ENCODE measurements around the gene COA7. TPM values are rescaled to one million over a fixed set of nuclear protein-coding genes. Genes with fewer than 3 reads are reported as not detected.

COA7 gene
- total RNA-seq, 1 donor from 2014 or later = 12.0 TPM

DNA sequence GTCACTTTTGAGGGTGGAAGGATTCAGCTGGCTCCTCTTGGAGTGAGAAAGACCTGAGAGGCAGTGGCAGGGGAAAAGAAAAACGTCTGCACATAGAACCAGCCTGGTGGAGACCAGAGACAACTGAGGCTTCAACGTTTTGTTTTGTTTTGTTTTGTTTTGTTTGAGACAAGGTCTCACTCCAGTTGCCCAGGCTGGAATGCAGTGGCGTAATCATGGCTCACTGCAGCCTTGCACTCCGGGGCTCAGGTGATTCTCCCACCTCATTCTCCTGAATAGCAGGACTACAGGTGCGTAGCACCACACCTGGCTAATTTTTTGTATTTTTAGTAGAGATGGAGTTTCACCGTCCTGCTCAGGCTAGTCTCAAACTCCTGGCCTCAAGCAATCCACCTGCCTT is 52.9 kb downstream of the COA7 start:
- no peak overlapping the region for H3K9ac ChIP-seq (ENCODE audit: low read depth in 1 of 3, low read length in 3 of 3)
- H3K36me3 ChIP-seq (ENCODE audit: control insufficient read depth in 3 of 3, insufficient read depth in 3 of 3, low read length in 3 of 3) = no peaks in the 10 kb centered on the region
- no peaks in the 10 kb centered on the region for H3K4me1 ChIP-seq (ENCODE audit: control insufficient read depth in 3 of 3, insufficient read depth in 3 of 3, low read length in 3 of 3)
- no peaks in the 10 kb centered on the region for H3K9me3 ChIP-seq (ENCODE audit: control insufficient read depth in 3 of 3, low read length in 3 of 3)
- no peak overlapping the region for H3K4me3 ChIP-seq (ENCODE audit: low read length in 3 of 3)
- H3K27me3 ChIP-seq (ENCODE audit: control insufficient read depth in 3 of 3, insufficient read depth in 3 of 3, low read length in 3 of 3) = no peaks in the 10 kb centered on the region
- H3K27ac ChIP-seq (ENCODE audit: low read depth, low read length) = no peak overlapping the region

- no peak overlapping the region for H3K27ac ChIP-seq (ENCODE audit: low read depth, low read length)
- no peak overlapping the region for H3K9ac ChIP-seq (ENCODE audit: low read depth in 1 of 3, low read length in 3 of 3)
- no peaks in the 10 kb centered on the region for H3K36me3 ChIP-seq (ENCODE audit: control insufficient read depth in 3 of 3, insufficient read depth in 3 of 3, low read length in 3 of 3)
- H3K9me3 ChIP-seq (ENCODE audit: control insufficient read depth in 3 of 3, low read length in 3 of 3) = no peaks in the 10 kb centered on the region
- H3K4me1 ChIP-seq (ENCODE audit: control insufficient read depth in 3 of 3, insufficient read depth in 3 of 3, low read length in 3 of 3) = peaks cover 0 to 12% (median 5%) of the 10 kb centered on the region in 3 donors
- no peaks in the 10 kb centered on the region for H3K27me3 ChIP-seq (ENCODE audit: control insufficient read depth in 3 of 3, insufficient read depth in 3 of 3, low read length in 3 of 3)
- no peak overlapping the region for H3K4me3 ChIP-seq (ENCODE audit: low read length in 3 of 3)
These were observed 56.8 kb downstream of the COA7 start for GRCh38 chr1:52641307-52641706.

- peaks cover 0 to 12% (median 5%) of the 10 kb centered on the region in 3 donors for H3K4me1 ChIP-seq (ENCODE audit: control insufficient read depth in 3 of 3, insufficient read depth in 3 of 3, low read length in 3 of 3)
These were observed 57.5 kb downstream of the COA7 start for GRCh38 chr1:52640697-52641096.

GRCh38 chr1:52637946-52638345 is 60.2 kb downstream of the COA7 start:
- Histone ChIP-seq H3K4me3 (ENCODE audit: low read length in 3 of 3) (no peak overlapping the region), H3K27ac (ENCODE audit: low read depth, low read length) (no peak overlapping the region), H3K27me3 (ENCODE audit: control insufficient read depth in 3 of 3, insufficient read depth in 3 of 3, low read length in 3 of 3) (peaks cover 0 to 11% (median 9%) of the 10 kb centered on the region in 3 donors), H3K36me3 (ENCODE audit: control insufficient read depth in 3 of 3, insufficient read depth in 3 of 3, low read length in 3 of 3) (no peaks in the 10 kb centered on the region), H3K4me1 (ENCODE audit: control insufficient read depth in 3 of 3, insufficient read depth in 3 of 3, low read length in 3 of 3) (peaks cover 0 to 16% (median 5%) of the 10 kb centered on the region in 3 donors), H3K9me3 (ENCODE audit: control insufficient read depth in 3 of 3, low read length in 3 of 3) (no peaks in the 10 kb centered on the region), H3K9ac (ENCODE audit: low read depth in 1 of 3, low read length in 3 of 3) (no peak overlapping the region)

More at GRCh38 chr1:52640697-52641096, 57.5 kb downstream of the COA7 start:
- no peaks in the 10 kb centered on the region for H3K36me3 ChIP-seq (ENCODE audit: control insufficient read depth in 3 of 3, insufficient read depth in 3 of 3, low read length in 3 of 3)
- no peak overlapping the region for H3K9ac ChIP-seq (ENCODE audit: low read depth in 1 of 3, low read length in 3 of 3)
- no peak overlapping the region for H3K4me3 ChIP-seq (ENCODE audit: low read length in 3 of 3)
- no peak overlapping the region for H3K27ac ChIP-seq (ENCODE audit: low read depth, low read length)
- H3K9me3 ChIP-seq (ENCODE audit: control insufficient read depth in 3 of 3, low read length in 3 of 3) = no peaks in the 10 kb centered on the region
- H3K27me3 ChIP-seq (ENCODE audit: control insufficient read depth in 3 of 3, insufficient read depth in 3 of 3, low read length in 3 of 3) = no peaks in the 10 kb centered on the region

- Histone ChIP-seq H3K4me1 (ENCODE audit: control insufficient read depth in 3 of 3, insufficient read depth in 3 of 3, low read length in 3 of 3) (peaks cover 0 to 16% (median 10%) of the 10 kb centered on the region in 3 donors), H3K27ac (ENCODE audit: low read depth, low read length) (no peak overlapping the region), H3K9me3 (ENCODE audit: control insufficient read depth in 3 of 3, low read length in 3 of 3) (no peaks in the 10 kb centered on the region), H3K27me3 (ENCODE audit: control insufficient read depth in 3 of 3, insufficient read depth in 3 of 3, low read length in 3 of 3) (peaks cover 5 to 20% (median 15%) of the 10 kb centered on the region in 3 donors), H3K9ac (ENCODE audit: low read depth in 1 of 3, low read length in 3 of 3) (no peak overlapping the region), H3K4me3 (ENCODE audit: low read length in 3 of 3) (no peak overlapping the region), H3K36me3 (ENCODE audit: control insufficient read depth in 3 of 3, insufficient read depth in 3 of 3, low read length in 3 of 3) (no peaks in the 10 kb centered on the region)
These were observed 61.1 kb downstream of the COA7 start for GRCh38 chr1:52636721-52637695.

- Histone ChIP-seq H3K4me3 (ENCODE audit: low read length in 3 of 3) (no peak overlapping the region), H3K9me3 (ENCODE audit: control insufficient read depth in 3 of 3, low read length in 3 of 3) (no peaks in the 10 kb centered on the region), H3K36me3 (ENCODE audit: control insufficient read depth in 3 of 3, insufficient read depth in 3 of 3, low read length in 3 of 3) (no peaks in the 10 kb centered on the region), H3K9ac (ENCODE audit: low read depth in 1 of 3, low read length in 3 of 3) (no peak overlapping the region), H3K27ac (ENCODE audit: low read depth, low read length) (no peak overlapping the region), H3K4me1 (ENCODE audit: control insufficient read depth in 3 of 3, insufficient read depth in 3 of 3, low read length in 3 of 3) (peaks cover 0 to 16% (median 12%) of the 10 kb centered on the region in 3 donors), H3K27me3 (ENCODE audit: control insufficient read depth in 3 of 3, insufficient read depth in 3 of 3, low read length in 3 of 3) (peaks cover 7 to 23% (median 15%) of the 10 kb centered on the region in 3 donors)
These were observed 62.6 kb downstream of the COA7 start for GRCh38 chr1:52635321-52636089.

Small RNAs within 50 kb of the gene (small RNA-seq; reads per million reads assigned to genes)
- not detected for gene RN7SL62P

Other genes starting within 250 kb of the COA7 start
- gene TUT4, start 145.3 kb downstream of the COA7 start, total RNA-seq = 103 TPM
- gene GPX7, start 96.0 kb downstream of the COA7 start, total RNA-seq = 96.0 TPM
- 0.52 TPM for gene SHISAL2A, start 65.2 kb downstream of the COA7 start, total RNA-seq
- gene ZYG11B, start 28.1 kb upstream of the COA7 start, total RNA-seq = 51.7 TPM
- gene ZYG11A, start 144.4 kb upstream of the COA7 start, total RNA-seq = not detected
- gene ECHDC2, start 223.4 kb upstream of the COA7 start, total RNA-seq = 26.6 TPM
- 39.1 TPM for gene SCP2, start 228.9 kb upstream of the COA7 start, total RNA-seq